Adrenal gland (tissue), 5 donors: ENCODE measurements around the gene PDZD7.

Experiments
- CTCF ChIP-seq, 6 experiments: fragments of 450-650 bp in 4 of 6; fragments of 200-600 bp in 2 of 6; sonication (generic) in 1 of 6; IDR thresholded peaks; 1 replicate in 5 of 6; 2 replicates in 1 of 6; pipeline versions ENCODE4 v1.5.1 to v1.8.0; 2016 to 2021; ENCODE audit warnings: antibody characterized with exemption in 6 of 6, mild to moderate bottlenecking in 2 of 6, moderate library complexity in 1 of 6
- POLR2A ChIP-seq, 2 donors: fragments of 450-650 bp; IDR thresholded peaks; one replicate each; pipeline ENCODE4 v1.6.1; 2017; ENCODE audit warnings: antibody characterized with exemption in 2 of 2, mild to moderate bottlenecking in 2 of 2, moderate library complexity in 1 of 2
- donor health status: DM: no; HTN: no; CAD: no.

GRCh38 chr10:101042667-101043362, 11.9 kb upstream of the PDZD7 start:
- TF ChIP-seq CTCF (IDR thresholded peaks at IDR 0.05) (no peak), POLR2A (IDR thresholded peaks at IDR 0.05) (peak; percentile 38 to 65)
